Astrocyte (in vitro differentiated cells and primary cell): Measurements from ENCODE around the gene MEGF8. TPM values are rescaled to one million over a fixed set of nuclear protein-coding genes. Genes with fewer than 3 reads are reported as not detected.

ENCODE experiments used
- DNase-seq: peaks from one replicate; pipeline ENCODE4 v3.0.0-alpha.2; 2010; ENCODE audit warnings: low read depth
- FAIRE-seq: peaks from 2 replicates; lab custom pipeline; 2011; peaks lifted over from hg19 to GRCh38; lab: Jason Lieb, UNC
- H2AFZ ChIP-seq: 2 replicates; pipeline ENCODE4 v1.6.0; 2012; ENCODE audit warnings: low read depth, low read length, inconsistent platforms
- H3K27ac ChIP-seq: 2 replicates; pipeline ENCODE4 v1.5.1; 2011; ENCODE audit warnings: low read depth, low read length, inconsistent platforms
- H3K27me3 ChIP-seq: 2 replicates; pipeline ENCODE4 v1.6.0; 2011; ENCODE audit warnings: low read length, inconsistent platforms; ENCODE audit not compliant: insufficient read depth
- H3K36me3 ChIP-seq: 2 replicates; pipeline ENCODE4 v1.5.1; 2011; ENCODE audit warnings: low read length, inconsistent platforms; ENCODE audit not compliant: insufficient read depth
- H3K4me1 ChIP-seq: 2 replicates; pipeline ENCODE4 v1.5.1; 2011; ENCODE audit warnings: low read length, inconsistent platforms; ENCODE audit not compliant: insufficient read depth
- H3K4me2 ChIP-seq: 2 replicates; pipeline ENCODE4 v1.6.0; 2012; ENCODE audit warnings: low read length, inconsistent platforms
- H3K4me3 ChIP-seq: 2 replicates; pipeline ENCODE4 v1.5.1; 2011; ENCODE audit warnings: low read depth, mild to moderate bottlenecking, low read length, inconsistent platforms; ENCODE audit not compliant: insufficient read depth
- H3K79me2 ChIP-seq: 2 replicates; pipeline ENCODE4 v1.6.0; 2012; ENCODE audit warnings: mild to moderate bottlenecking, low read length, inconsistent platforms; ENCODE audit not compliant: insufficient read depth
- H3K9ac ChIP-seq: 2 replicates; pipeline ENCODE4 v1.6.0; 2012; ENCODE audit warnings: mild to moderate bottlenecking, low read length, inconsistent platforms
- H3K9me3 ChIP-seq: 2 replicates; pipeline ENCODE4 v1.5.1; 2012; ENCODE audit warnings: low read depth, mild to moderate bottlenecking, low read length, inconsistent platforms; ENCODE audit not compliant: insufficient read depth
- H4K20me1 ChIP-seq: 2 replicates; pipeline ENCODE4 v1.6.0; 2012; ENCODE audit warnings: low read length, inconsistent platforms; ENCODE audit not compliant: insufficient read depth
- H3K27ac Mint-ChIP-seq: one replicate; pipeline ENCODE4 v1.8.0; 2021; ENCODE audit warnings: mild to moderate bottlenecking, mixed read lengths; ENCODE audit not compliant: unreplicated experiment
- H3K27me3 Mint-ChIP-seq: one replicate; pipeline ENCODE4 v1.8.0; 2021; ENCODE audit warnings: low read depth, mixed read lengths; ENCODE audit not compliant: unreplicated experiment
- H3K36me3 Mint-ChIP-seq: one replicate; pipeline ENCODE4 v1.8.0; 2021; ENCODE audit warnings: low read depth, mixed read lengths; ENCODE audit not compliant: unreplicated experiment
- H3K4me1 Mint-ChIP-seq: one replicate; pipeline ENCODE4 v1.8.0; 2021; ENCODE audit warnings: low read depth, mixed read lengths; ENCODE audit not compliant: unreplicated experiment
- H3K4me3 Mint-ChIP-seq: one replicate; pipeline ENCODE4 v1.8.0; 2021; ENCODE audit warnings: mild to moderate bottlenecking, moderate library complexity, mixed read lengths; ENCODE audit not compliant: unreplicated experiment
- H3K9me3 Mint-ChIP-seq: one replicate; pipeline ENCODE4 v1.8.0; 2021; ENCODE audit warnings: mild to moderate bottlenecking, mixed read lengths; ENCODE audit not compliant: unreplicated experiment
- EZH2 ChIP-seq: IDR thresholded peaks from 2 replicates; pipeline ENCODE4 v1.6.1; 2012; ENCODE audit warnings: mild to moderate bottlenecking, low read length, inconsistent platforms; ENCODE audit not compliant: insufficient read depth
- total RNA-seq: library from RNA; stranded (reverse); gene quantifications from 2 replicates; pipeline ENCODE4 v1.2.1, GENCODE V29; 2021
- TF ChIP-seq, protein P1 (sequence below): IDR thresholded peaks from 2 replicates; pipeline ENCODE4 v1.5.1; 2011; ENCODE audit warnings: low read depth, mild to moderate bottlenecking, inconsistent platforms, low read length, moderate library complexity; ENCODE audit not compliant: insufficient read depth

The MEGF8 gene
- total RNA-seq, 1 donor from 2014 or later = 42.0 TPM

GRCh38 chr19:42277821-42278451, 47.5 kb upstream of the MEGF8 start:
- peak overlapping the region; percentile 77 for H3K4me3 Mint-ChIP-seq
- peaks cover 56% of the 10 kb centered on the region for H3K4me1 ChIP-seq
- no peak for DNase-seq
- H3K36me3 ChIP-seq = peaks cover 6% of the 10 kb centered on the region
- H3K9ac ChIP-seq = peak overlapping the region; percentile 82
- H2AFZ ChIP-seq = no peak overlapping the region
- peaks cover 13% of the 10 kb centered on the region for H3K36me3 Mint-ChIP-seq
- H4K20me1 ChIP-seq = peaks cover 58% of the 10 kb centered on the region
- H3K4me1 Mint-ChIP-seq = peaks cover 46% of the 10 kb centered on the region
- no peaks in the 10 kb centered on the region for H3K9me3 ChIP-seq
- H3K4me2 ChIP-seq = peak overlapping the region; percentile 94
- FAIRE-seq = no peak
- H3K4me3 ChIP-seq = no peak overlapping the region
- peaks cover 77% of the 10 kb centered on the region for H3K79me2 ChIP-seq
- no peaks in the 10 kb centered on the region for H3K9me3 Mint-ChIP-seq
- H3K27ac Mint-ChIP-seq = peak overlapping the region; percentile 75
- no peaks in the 10 kb centered on the region for H3K27me3 ChIP-seq
- H3K27me3 Mint-ChIP-seq = no peaks in the 10 kb centered on the region
- TF ChIP-seq, protein P1, sequence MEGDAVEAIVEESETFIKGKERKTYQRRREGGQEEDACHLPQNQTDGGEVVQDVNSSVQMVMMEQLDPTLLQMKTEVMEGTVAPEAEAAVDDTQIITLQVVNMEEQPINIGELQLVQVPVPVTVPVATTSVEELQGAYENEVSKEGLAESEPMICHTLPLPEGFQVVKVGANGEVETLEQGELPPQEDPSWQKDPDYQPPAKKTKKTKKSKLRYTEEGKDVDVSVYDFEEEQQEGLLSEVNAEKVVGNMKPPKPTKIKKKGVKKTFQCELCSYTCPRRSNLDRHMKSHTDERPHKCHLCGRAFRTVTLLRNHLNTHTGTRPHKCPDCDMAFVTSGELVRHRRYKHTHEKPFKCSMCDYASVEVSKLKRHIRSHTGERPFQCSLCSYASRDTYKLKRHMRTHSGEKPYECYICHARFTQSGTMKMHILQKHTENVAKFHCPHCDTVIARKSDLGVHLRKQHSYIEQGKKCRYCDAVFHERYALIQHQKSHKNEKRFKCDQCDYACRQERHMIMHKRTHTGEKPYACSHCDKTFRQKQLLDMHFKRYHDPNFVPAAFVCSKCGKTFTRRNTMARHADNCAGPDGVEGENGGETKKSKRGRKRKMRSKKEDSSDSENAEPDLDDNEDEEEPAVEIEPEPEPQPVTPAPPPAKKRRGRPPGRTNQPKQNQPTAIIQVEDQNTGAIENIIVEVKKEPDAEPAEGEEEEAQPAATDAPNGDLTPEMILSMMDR = no peak
- no peak for TF ChIP-seq EZH2
- H3K27ac ChIP-seq = no peak overlapping the region

DNA sequence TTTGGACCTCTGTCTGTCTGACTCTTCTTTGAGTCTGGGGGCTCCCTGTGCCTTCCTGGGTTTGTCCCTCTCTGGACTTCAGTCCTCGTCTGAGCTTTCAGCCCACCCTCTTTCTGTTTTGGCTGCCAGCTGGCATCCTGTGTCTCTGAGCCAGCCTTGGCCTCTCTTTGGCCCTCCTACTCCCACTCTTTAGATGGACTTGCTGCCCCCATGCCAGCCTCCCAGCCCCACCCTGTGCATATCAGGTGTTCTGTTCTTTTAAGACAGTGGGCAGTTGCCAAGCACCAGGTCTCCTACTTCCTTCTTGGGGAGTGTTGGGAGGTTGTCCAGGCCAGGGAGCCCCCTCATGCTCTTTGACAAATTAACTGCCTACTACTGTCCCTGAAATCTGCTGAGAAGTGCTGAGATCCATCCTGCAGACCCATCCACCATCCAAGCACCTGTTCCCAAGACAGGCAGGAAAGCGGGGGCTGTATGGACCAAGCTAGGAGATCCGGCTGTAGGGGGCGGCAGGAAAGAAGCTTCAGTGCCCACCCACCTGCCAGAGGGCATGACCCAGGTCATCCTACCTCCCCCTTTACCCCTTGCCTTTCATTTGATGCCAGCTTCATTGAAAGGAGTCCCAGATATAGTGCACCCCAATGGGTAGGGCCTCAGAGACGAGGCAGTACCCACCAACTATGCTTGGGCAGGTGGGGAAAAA, 46.8 kb upstream of the MEGF8 start:
- peaks cover 46% of the 10 kb centered on the region for H3K4me1 Mint-ChIP-seq
- peaks cover 62% of the 10 kb centered on the region for H3K4me1 ChIP-seq
- peak overlapping the region; percentile 94 for H3K4me2 ChIP-seq
- DNase-seq (no peak), FAIRE-seq (no peak)
- peaks cover 6% of the 10 kb centered on the region for H3K36me3 ChIP-seq
- peaks cover 76% of the 10 kb centered on the region for H3K79me2 ChIP-seq
- H3K4me3 Mint-ChIP-seq = peak overlapping the region; percentile 88
- no peak overlapping the region for H2AFZ ChIP-seq
- H3K27me3 ChIP-seq = no peaks in the 10 kb centered on the region
- no peaks in the 10 kb centered on the region for H3K9me3 ChIP-seq
- TF ChIP-seq, protein P1 = no peak
- no peak for TF ChIP-seq EZH2
- H3K36me3 Mint-ChIP-seq = peaks cover 13% of the 10 kb centered on the region
- peak overlapping the region; percentile 83 for H3K27ac Mint-ChIP-seq
- H3K27me3 Mint-ChIP-seq = no peaks in the 10 kb centered on the region
- no peaks in the 10 kb centered on the region for H3K9me3 Mint-ChIP-seq
- H4K20me1 ChIP-seq = peaks cover 63% of the 10 kb centered on the region
- no peak overlapping the region for H3K27ac ChIP-seq
- peak overlapping the region; percentile 82 for H3K9ac ChIP-seq
- H3K4me3 ChIP-seq = no peak overlapping the region
